Omental fat pad (tissue), 4 donors: ENCODE data around the gene SYTL3. TPM values are rescaled to one million over a fixed set of nuclear protein-coding genes. Genes with fewer than 3 reads are reported as not detected.
"Not testable (repeated sequence)": the region's sequence is repeated elsewhere in the genome, so short reads cannot be mapped to it uniquely, and the experiment has no call there.

Experiments used
- ATAC-seq: fragments of 150-250 bp; one replicate; pipeline ENCODE4 v1.9.1; 2016; ENCODE audit warnings: mild to moderate bottlenecking, moderate library complexity; ENCODE audit not compliant: low FRiP score
- DNase-seq: peaks from one replicate; pipeline ENCODE4 v3.0.0-alpha.2; 2019; ENCODE audit warnings: low spot score
- CTCF ChIP-seq, 3 donors: fragments of 450-650 bp; IDR thresholded peaks; one replicate each; pipeline ENCODE4 v1.5.1; 2016 to 2017; ENCODE audit warnings: antibody characterized with exemption in 3 of 3, mild to moderate bottlenecking in 3 of 3, moderate library complexity in 2 of 3
- total RNA-seq, 4 donors: library from RNA; depleted of rRNA; stranded (reverse); fragments of >200 nt; gene quantifications; one replicate each; pipeline ENCODE4 v1.1.0, GENCODE V29; 2016

SYTL3 gene
- total RNA-seq, 4 donors from 2014 or later: 5.3 to 16.3 (median 6.8) TPM

DNA sequence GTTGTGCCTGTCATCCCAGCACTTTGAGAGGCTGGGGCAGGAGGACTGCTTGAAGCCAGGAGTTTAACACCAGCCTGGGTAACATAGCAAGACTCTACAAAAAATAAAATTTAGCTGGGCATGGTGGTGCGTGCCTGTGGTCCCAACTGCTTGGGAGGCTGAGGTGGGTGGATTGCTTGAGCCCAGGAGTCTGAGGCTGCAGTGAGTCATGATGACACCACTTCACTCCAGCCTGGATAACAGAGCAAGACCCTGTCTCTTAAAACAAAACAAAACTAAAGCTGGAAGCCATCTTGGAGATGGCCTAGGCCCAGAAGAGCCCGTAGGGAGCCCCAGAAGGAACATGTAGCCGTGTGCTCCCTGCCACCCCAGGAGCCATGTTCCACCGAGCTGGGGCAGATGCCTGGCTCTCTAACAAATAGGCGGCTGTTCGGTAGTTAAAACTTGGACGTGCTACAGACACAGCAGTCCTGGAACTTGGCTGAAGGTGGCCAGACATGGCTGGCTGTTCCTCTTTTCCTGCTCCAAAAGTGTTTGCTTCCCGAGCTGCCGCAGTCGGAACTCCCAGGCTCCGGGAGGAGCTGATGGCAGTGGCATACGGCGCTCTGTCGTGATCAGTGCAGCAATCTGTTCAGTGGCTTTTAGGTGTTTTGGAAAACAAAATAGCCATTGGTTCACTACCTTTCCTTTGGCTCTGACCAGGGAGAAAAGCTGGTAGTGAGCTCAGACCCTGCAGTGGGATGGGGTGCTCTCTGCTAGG is 42.3 kb upstream of the SYTL3 start:
- ATAC-seq: no peak
- DNase-seq: no peak
- TF ChIP-seq CTCF (IDR thresholded peaks at IDR 0.05): no peak

GRCh38 chr6:158608221-158608620 is 41.6 kb upstream of the SYTL3 start:
- no peak for TF ChIP-seq CTCF (IDR thresholded peaks at IDR 0.05)
- ATAC-seq: no peak
- DNase-seq: no peak

- TF ChIP-seq CTCF (IDR thresholded peaks at IDR 0.05): no peak
- no peak for ATAC-seq
- no peak for DNase-seq
Measured at GRCh38 chr6:158609455-158610155, 40.2 kb upstream of the SYTL3 start.

- TF ChIP-seq CTCF (IDR thresholded peaks at IDR 0.05): no peak
- DNase-seq (no peak), ATAC-seq (no peak)
Measured at GRCh38 chr6:158610319-158610968, 39.4 kb upstream of the SYTL3 start.

DNA sequence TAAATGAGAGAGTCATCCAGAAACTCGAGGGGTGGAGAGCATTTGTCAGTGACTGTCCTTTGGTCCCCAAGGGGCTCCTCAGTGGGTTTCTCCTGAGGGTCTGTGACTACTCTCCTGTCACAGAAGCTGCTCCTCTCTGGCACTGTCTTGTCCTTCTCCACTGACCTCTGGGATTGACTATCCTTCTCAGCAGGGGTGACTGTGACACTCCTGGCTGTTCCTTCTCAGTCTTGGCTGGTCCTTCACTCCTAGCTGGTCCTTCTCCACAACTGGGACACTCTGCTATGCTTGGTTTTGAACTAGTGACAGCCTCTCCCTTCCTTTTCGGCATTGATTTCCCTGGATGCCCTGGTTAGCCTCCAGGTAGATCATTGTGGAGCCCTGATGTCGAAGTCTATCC is 38.8 kb upstream of the SYTL3 start:
- DNase-seq (no peak), ATAC-seq (no peak)
- TF ChIP-seq CTCF (IDR thresholded peaks at IDR 0.05): no peak

DNA sequence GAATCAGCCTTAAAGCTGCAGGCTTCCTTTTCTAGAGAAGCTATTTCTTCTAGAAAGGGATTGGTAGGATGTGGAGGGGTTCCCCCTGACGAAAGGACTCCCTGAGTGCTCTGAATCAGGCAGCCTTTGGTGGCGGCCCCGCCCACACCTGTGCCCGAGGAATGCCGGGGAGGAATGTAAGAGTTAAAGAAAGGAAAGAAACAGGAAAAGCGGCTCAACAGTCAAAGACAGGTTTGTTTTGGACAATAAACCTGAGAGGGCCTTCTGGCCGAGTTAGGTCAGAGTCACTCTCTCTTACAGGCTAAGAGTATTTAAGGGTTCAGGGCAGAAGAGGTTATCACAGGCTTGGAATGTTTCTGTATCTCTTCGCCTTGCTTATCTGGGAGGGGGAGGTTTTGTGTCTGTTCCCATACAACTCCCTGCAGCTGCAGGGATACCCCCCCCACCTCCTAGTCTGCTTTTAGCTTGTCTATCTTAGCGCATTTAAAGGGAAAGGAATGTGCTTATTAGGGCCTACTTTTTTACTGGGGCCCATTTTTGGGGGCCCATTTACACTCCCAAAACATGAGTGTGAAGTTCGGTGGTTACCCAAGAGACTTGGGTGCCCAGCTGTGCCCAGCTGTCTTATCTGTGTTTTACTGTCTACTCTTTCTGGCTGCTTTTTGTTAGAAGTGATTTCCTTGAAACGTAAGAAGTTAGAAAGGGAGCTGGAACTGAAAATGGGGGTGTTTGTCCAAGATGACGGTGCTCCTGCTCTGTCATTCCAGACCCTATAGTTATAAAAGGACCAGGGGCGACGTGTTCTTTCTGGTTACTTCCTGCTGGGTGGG is 38.1 kb upstream of the SYTL3 start:
- no peak for TF ChIP-seq CTCF (IDR thresholded peaks at IDR 0.05)
- DNase-seq (no peak), ATAC-seq (peak; percentile 57)

DNA sequence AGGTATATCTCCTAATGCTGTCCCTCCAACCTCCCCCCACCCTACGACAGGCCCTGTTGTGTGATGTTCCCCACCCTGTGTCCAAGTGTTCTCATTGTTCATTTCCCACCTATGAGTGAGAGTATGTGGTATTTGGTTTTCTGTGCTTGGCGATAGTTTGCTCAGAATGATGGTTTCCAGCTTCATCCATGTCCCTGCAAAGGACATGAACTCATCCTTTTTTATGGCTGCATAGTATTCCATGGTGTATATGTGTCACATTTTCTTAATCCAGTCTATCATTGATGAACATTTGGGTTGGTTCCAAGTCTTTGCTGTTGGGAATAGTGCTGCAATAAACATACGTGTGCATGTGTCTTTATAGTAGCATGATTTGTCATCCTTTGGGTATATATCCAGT is 35.2 kb upstream of the SYTL3 start:
- not testable (repeated sequence) for DNase-seq, ATAC-seq

GRCh38 chr6:158618289-158618688 is 31.6 kb upstream of the SYTL3 start:
- DNase-seq, ATAC-seq: not testable (repeated sequence)
